NCI-H2081 treated with DMSO at 0.1 percent for 48 hours (cell line): ENCODE results near the gene CFAP100.

Source experiments
- DNase-seq: peaks from one replicate; lab custom pipeline; 2025; lab: John Stamatoyannopoulos, UW

The CFAP100 gene

GRCh38 chr3:126480861-126481260, 86.2 kb downstream of the CFAP100 start:
- no peak for DNase-seq

GRCh38 chr3:126481808-126482502, 87.2 kb downstream of the CFAP100 start:
- DNase-seq, result no peak

- no peak for DNase-seq
These were observed 88.0 kb downstream of the CFAP100 start for GRCh38 chr3:126482503-126483255.

- DNase-seq, result no peak
These were observed 88.6 kb downstream of the CFAP100 start for GRCh38 chr3:126483321-126483761.

- DNase-seq, result no peak
These were observed 89.4 kb downstream of the CFAP100 start for GRCh38 chr3:126484148-126484547.

GRCh38 chr3:126484662-126485061, 90.0 kb downstream of the CFAP100 start:
- DNase-seq, result no peak

- no peak for DNase-seq
These were observed 90.6 kb downstream of the CFAP100 start for GRCh38 chr3:126485176-126485897.

GRCh38 chr3:126485956-126486355, 91.2 kb downstream of the CFAP100 start:
- no peak for DNase-seq
